PC-9 (cell line): ENCODE results near the gene ANO8. TPM values are rescaled to one million over a fixed set of nuclear protein-coding genes. Genes with fewer than 3 reads are reported as not detected.

Source experiments
- BruUV-seq: library from RNA; stranded (reverse); fragments of 400-500 nt; replicated peaks from 2 replicates; lab custom pipeline; 2021; lab: Mats Ljungman, UMichigan
- CTCF ChIA-PET: fragments of 300-600 bp; sonication (Branson Sonifier 250); formaldehyde crosslinking; loops from one replicate; lab custom pipeline; 2022; ENCODE audit warnings: antibody characterized with exemption; lab: Charles Lee
- POLR2A ChIA-PET: fragments of 300-600 bp; sonication (Branson Sonifier 250); formaldehyde crosslinking; loops from one replicate; lab custom pipeline; 2022; ENCODE audit warnings: antibody characterized with exemption; ENCODE audit not compliant: unreplicated experiment; lab: Charles Lee
- DNase-seq, 2 experiments: peaks; one replicate each; pipeline versions ENCODE4 v3.0.0 to v3.0.0-alpha.2; 2015 to 2022; ENCODE audit warnings: mixed read lengths in 1 of 2
- H2AFZ ChIP-seq: fragments of 200-600 bp; sonication (generic); 2 replicates; pipeline ENCODE4 v1.8.1; 2017; ENCODE audit warnings: antibody characterized with exemption
- H3F3A ChIP-seq: fragments of 200-600 bp; sonication (generic); 2 replicates; pipeline ENCODE4 v1.8.1; 2017; ENCODE audit warnings: antibody characterized with exemption, mild to moderate bottlenecking, low read depth; ENCODE audit not compliant: insufficient read depth
- H3K27ac ChIP-seq: fragments of 200-600 bp; sonication (generic); 2 replicates; pipeline ENCODE4 v1.6.1; 2016; ENCODE audit warnings: mixed run types
- H3K27me3 ChIP-seq: fragments of 200-600 bp; sonication (generic); 2 replicates; pipeline ENCODE4 v1.6.1; 2016; ENCODE audit warnings: low read depth, mixed run types; ENCODE audit not compliant: insufficient read depth
- H3K36me3 ChIP-seq: fragments of 200-600 bp; sonication (generic); 2 replicates; pipeline ENCODE4 v1.6.1; 2016; ENCODE audit warnings: low read depth, mixed run types
- H3K4me1 ChIP-seq: fragments of 200-600 bp; sonication (generic); replicated peaks from 2 replicates; pipeline ENCODE4 v1.6.1; 2016; ENCODE audit warnings: mixed run types; ENCODE audit not compliant: insufficient read depth
- H3K4me2 ChIP-seq: fragments of 200-600 bp; sonication (generic); 2 replicates; pipeline ENCODE4 v1.6.1; 2017; ENCODE audit warnings: mixed run types
- H3K4me3 ChIP-seq: fragments of 200-600 bp; sonication (generic); 2 replicates; pipeline ENCODE4 v1.6.1; 2016; ENCODE audit warnings: mixed run types
- H3K79me2 ChIP-seq: fragments of 200-600 bp; sonication (generic); 2 replicates; pipeline ENCODE4 v1.6.1; 2017; ENCODE audit warnings: low read depth, mixed run types
- H3K9me2 ChIP-seq: fragments of 200-600 bp; sonication (generic); 2 replicates; pipeline ENCODE4 v1.8.1; 2017; ENCODE audit warnings: mild to moderate bottlenecking; ENCODE audit not compliant: insufficient read depth
- H3K9me3 ChIP-seq: fragments of 200-600 bp; sonication (generic); 2 replicates; pipeline ENCODE4 v1.8.1; 2016; ENCODE audit warnings: low read depth; ENCODE audit not compliant: insufficient read depth
- H4K20me1 ChIP-seq: fragments of 200-600 bp; sonication (generic); 2 replicates; pipeline ENCODE4 v1.8.1; 2017; ENCODE audit not compliant: insufficient read depth
- CTCF ChIP-seq: fragments of 200-600 bp; sonication (generic); conservative IDR thresholded peaks from 2 replicates; pipeline ENCODE4 v1.6.1; 2017; ENCODE audit warnings: mixed run types, antibody characterized with exemption, mild to moderate bottlenecking, moderate library complexity
- EZH2 ChIP-seq: fragments of 200-600 bp; sonication (generic); IDR thresholded peaks from 2 replicates; pipeline ENCODE4 v1.8.0; 2017; ENCODE audit warnings: antibody characterized with exemption, low read depth
- intact Hi-C: fragments of 100-400 bp; cut with micrococcal nuclease; formaldehyde crosslinking; loops from one replicate; pipeline ENCODE4 v1.10.0; 2022; ENCODE audit not compliant: unreplicated experiment
- total RNA-seq: library from RNA; stranded (reverse); gene quantifications from 2 replicates; pipeline ENCODE4 v1.2.3, GENCODE V29; 2021

The ANO8 gene
- total RNA-seq, 1 experiment from 2014 or later, result 11.4 TPM

- peak within 1 kb of the TSS; percentile 74 for H3K4me3 ChIP-seq
- peaks cover 32% of the 10 kb centered on the region for H3K4me1 ChIP-seq
- peaks cover 54% of the 10 kb centered on the region; the same call in 1 of the 2 replicates for H3F3A ChIP-seq
- H3K79me2 ChIP-seq, result peaks cover 18% of the 10 kb centered on the region
- TF ChIP-seq EZH2 (no peak), CTCF (no peak)
- POLR2A ChIA-PET, result interaction anchor here (0.7 kb wide), 1 partner anchor 523 kb away, joined by 3 read pairs; no protein-coding TSS in a partner anchor
- H3K4me2 ChIP-seq, result peak within 1 kb of the TSS; percentile 80
- no peaks in the 10 kb centered on the region; the same call in 1 of the 2 replicates for H4K20me1 ChIP-seq
- no peaks in the 10 kb centered on the region for H3K27me3 ChIP-seq
- peak within 1 kb of the TSS; percentile 62 for H3K27ac ChIP-seq
- no peaks in the 10 kb centered on the region for H3K9me3 ChIP-seq
- intact Hi-C loops, result loop anchor here (1.0 kb wide), 1 partner anchor 28 kb away; the partner anchor contains the start of gene DDA1
- H3K9me2 ChIP-seq, result no peaks in the 10 kb centered on the region
- peak; percentile 94 to 99 for DNase-seq
- CTCF ChIA-PET, result no interaction called here
- TSS peak; percentile 90 for BruUV-seq
- H3K36me3 ChIP-seq, result peaks cover 6% of the 10 kb centered on the region; the same call in 1 of the 2 replicates
- H2AFZ ChIP-seq, result peak within 1 kb of the TSS; percentile 85
These were observed 2.4 kb upstream of the ANO8 start, which contains the start of gene GTPBP3 for GRCh38 chr19:17336872-17337674. GTPBP3 (plus strand) TSS chr19:17337553; CDS start chr19:17337612, 59 bp downstream.

- no peak overlapping the region for H2AFZ ChIP-seq
- H3K4me3 ChIP-seq, result 0 out of 2 replicates have a peak overlapping the region, but pooled peaks have one; percentile 79
- CTCF ChIA-PET, result interaction anchor here (0.6 kb wide), 1 partner anchor 10 kb away, joined by 4 read pairs; no protein-coding TSS in a partner anchor
These were observed 920 bp upstream of the ANO8 start for GRCh38 chr19:17335575-17335974.

More at GRCh38 chr19:17335575-17335974, 920 bp upstream of the ANO8 start:
- Histone ChIP-seq H3F3A (peaks cover 49% of the 10 kb centered on the region; the same call in 1 of the 2 replicates), H3K36me3 (no peaks in the 10 kb centered on the region), H3K9me3 (no peaks in the 10 kb centered on the region), H3K79me2 (peaks cover 18% of the 10 kb centered on the region), H3K4me1 (peaks cover 32% of the 10 kb centered on the region), H3K4me2 (peak overlapping the region; percentile 80), H3K27me3 (no peaks in the 10 kb centered on the region), H3K27ac (no peak overlapping the region), H4K20me1 (no peaks in the 10 kb centered on the region; the same call in 1 of the 2 replicates), H3K9me2 (no peaks in the 10 kb centered on the region)
- no peak for TF ChIP-seq CTCF
- TF ChIP-seq EZH2, result no peak
- no TSS peak for BruUV-seq
- intact Hi-C loops, result no loop called here
- DNase-seq, result no peak
- POLR2A ChIA-PET, result interaction anchor here (0.7 kb wide), 1 partner anchor 10 kb away, joined by 5 read pairs; no protein-coding TSS in a partner anchor
